Activated CD8-positive, alpha-beta memory T cell treated with anti-CD3 and anti-CD28 coated beads, Interleukin-2, amount 10 ng/mL, durations not matched to agents 7 days and 5 days (primary cell): ENCODE data around the gene SLC47A1. TPM values are rescaled to one million over a fixed set of nuclear protein-coding genes. Genes with fewer than 3 reads are reported as not detected.
"Not testable (repeated sequence)": the region's sequence is repeated elsewhere in the genome, so short reads cannot be mapped to it uniquely, and the experiment has no call there.

Source experiments
- ATAC-seq: fragments of 150-1000 bp; cut with Tn5 transposase; one replicate; pipeline ENCODE4 v1.10.0; 2021; ENCODE audit warnings: moderate library complexity
- CTCF ChIA-PET: fragments of 350-600 bp; sonication (Branson Sonifier 250); formaldehyde crosslinking; loops from one replicate; lab custom pipeline; 2021; ENCODE audit warnings: antibody characterized with exemption; lab: Charles Lee
- DNase-seq: peaks from one replicate; pipeline ENCODE4 v3.0.0-alpha.2; 2020
- H3K27ac Mint-ChIP-seq: one replicate; pipeline ENCODE4 v1.8.0; 2021; ENCODE audit warnings: mild to moderate bottlenecking, mixed read lengths
- H3K27me3 Mint-ChIP-seq: one replicate; pipeline ENCODE4 v1.8.0; 2021; ENCODE audit warnings: mixed read lengths
- H3K36me3 Mint-ChIP-seq: one replicate; pipeline ENCODE4 v1.8.0; 2021; ENCODE audit warnings: mild to moderate bottlenecking, mixed read lengths
- H3K4me1 Mint-ChIP-seq: one replicate; pipeline ENCODE4 v1.8.0; 2021; ENCODE audit warnings: mixed read lengths
- H3K4me3 Mint-ChIP-seq: one replicate; pipeline ENCODE4 v1.8.0; 2021; ENCODE audit warnings: mild to moderate bottlenecking, moderate library complexity, mixed read lengths
- H3K9me3 Mint-ChIP-seq: one replicate; pipeline ENCODE4 v1.8.0; 2022; ENCODE audit warnings: low read depth, mixed read lengths
- total RNA-seq, 2 experiments: library from RNA; stranded (reverse); gene quantifications; one replicate each; pipeline ENCODE4 v1.2.3, GENCODE V29; 2021

The SLC47A1 gene
- under 1 TPM in 1 of 2 experiments, not detected in 1; 0.19 TPM for total RNA-seq

DNA sequence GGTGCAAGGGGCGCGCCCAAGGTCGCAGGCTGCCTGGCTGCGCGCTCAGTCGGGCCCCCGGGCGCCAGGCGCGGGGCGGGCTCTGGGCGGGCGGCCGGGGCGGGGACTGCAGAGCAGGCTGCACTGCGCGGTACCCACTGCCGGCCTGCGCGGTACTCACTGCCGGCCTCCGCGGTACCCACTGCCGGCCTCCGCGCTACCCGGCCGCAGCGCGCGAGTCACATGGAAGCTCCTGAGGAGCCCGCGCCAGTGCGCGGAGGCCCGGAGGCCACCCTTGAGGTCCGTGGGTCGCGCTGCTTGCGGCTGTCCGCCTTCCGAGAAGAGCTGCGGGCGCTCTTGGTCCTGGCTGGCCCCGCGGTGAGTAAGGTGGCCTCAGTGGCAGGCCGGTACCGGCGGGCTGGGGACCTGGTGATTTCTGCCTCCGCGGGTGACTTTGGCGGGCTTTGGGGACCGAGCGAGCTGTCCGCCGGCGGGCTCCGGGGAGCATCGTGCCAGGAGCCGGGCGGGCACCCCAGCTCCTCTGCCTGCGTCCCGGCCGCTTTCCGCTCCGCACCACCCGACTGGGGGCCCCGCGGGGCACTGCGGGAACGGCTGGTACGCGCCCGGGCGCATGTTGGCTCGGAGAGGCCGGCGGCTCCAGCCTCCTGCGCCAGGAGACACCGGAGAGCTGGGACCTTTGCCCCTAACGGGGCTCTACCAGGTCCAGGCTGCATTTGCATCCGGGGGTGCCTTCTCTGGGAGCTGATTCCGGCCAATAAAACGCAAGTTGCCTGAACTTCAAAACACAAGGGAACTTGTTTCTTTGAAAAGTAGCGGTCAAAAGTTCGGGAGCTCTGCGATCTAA lies at the start of gene SLC47A1:
SLC47A1 (plus strand) TSS at position 137 of the 844 bp plus-strand sequence; CDS start at position 223, 86 bp downstream.
- peak within 1 kb of the TSS; percentile 50 for H3K4me3 Mint-ChIP-seq
- no peak for DNase-seq
- peaks cover 13% of the 10 kb centered on the region for H3K4me1 Mint-ChIP-seq
- CTCF ChIA-PET = interaction anchor here (0.7 kb wide), 1 partner anchor 211 kb away, joined by 3 read pairs; no protein-coding TSS in a partner anchor
- H3K27me3 Mint-ChIP-seq = peaks cover 64% of the 10 kb centered on the region
- H3K27ac Mint-ChIP-seq = no peak within 1 kb of the TSS
- no peaks in the 10 kb centered on the region for H3K9me3 Mint-ChIP-seq
- ATAC-seq = peak; percentile 83
- H3K36me3 Mint-ChIP-seq = no peaks in the 10 kb centered on the region

GRCh38 chr17:19485800-19486340 lies 47.8 kb upstream of the SLC47A1 start:
- Mint-ChIP-seq H3K36me3 (no peaks in the 10 kb centered on the region), H3K27me3 (peaks cover 4% of the 10 kb centered on the region), H3K4me1 (no peaks in the 10 kb centered on the region), H3K27ac (no peak overlapping the region), H3K9me3 (no peaks in the 10 kb centered on the region), H3K4me3 (no peak overlapping the region)
- CTCF ChIA-PET = interaction anchor here (0.9 kb wide), 1 partner anchor 15 kb away, joined by 3 read pairs; no protein-coding TSS in a partner anchor
- no peak for DNase-seq
- no peak for ATAC-seq

DNA sequence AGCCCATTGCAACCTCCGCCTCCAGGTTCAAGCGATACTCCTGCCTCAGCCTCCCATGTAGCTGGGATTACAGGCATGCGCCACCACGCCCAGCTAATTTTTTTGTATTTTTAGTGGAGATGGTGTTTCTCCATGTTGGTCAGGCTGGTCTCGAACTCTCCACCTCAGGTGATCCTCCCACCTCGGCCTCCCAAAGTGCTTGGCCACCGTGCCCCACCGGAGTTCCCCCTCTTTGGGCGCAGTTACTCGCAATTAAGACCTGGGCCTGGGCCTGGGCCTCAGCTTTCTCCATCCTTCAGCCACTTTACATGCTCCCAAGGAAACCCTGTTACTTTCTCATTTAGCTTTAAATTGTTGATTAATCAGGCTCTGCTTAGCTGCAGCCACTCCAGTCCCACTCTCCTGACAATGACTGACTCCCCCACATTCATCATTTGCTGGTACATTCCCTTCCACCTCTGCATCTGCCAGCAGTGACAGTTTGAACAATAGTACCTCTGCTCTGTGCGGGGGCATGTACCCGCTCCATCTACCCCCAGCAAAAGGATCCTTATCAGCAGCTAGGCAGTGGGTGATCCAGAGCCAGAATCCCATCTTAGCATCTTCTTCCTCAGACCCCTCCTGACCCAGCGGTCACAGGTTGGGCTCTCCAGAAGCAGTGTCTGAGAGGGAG lies 47.2 kb upstream of the SLC47A1 start:
- Mint-ChIP-seq H3K36me3 (no peaks in the 10 kb centered on the region), H3K4me3 (no peak overlapping the region), H3K4me1 (no peaks in the 10 kb centered on the region), H3K27ac (no peak overlapping the region), H3K9me3 (no peaks in the 10 kb centered on the region), H3K27me3 (peaks cover 4% of the 10 kb centered on the region)
- DNase-seq (no peak), ATAC-seq (no peak)
- CTCF ChIA-PET = interaction anchor here (0.9 kb wide), 1 partner anchor 15 kb away, joined by 3 read pairs; no protein-coding TSS in a partner anchor

GRCh38 chr17:19487024-19487600 lies 46.5 kb upstream of the SLC47A1 start:
- no peaks in the 10 kb centered on the region for H3K9me3 Mint-ChIP-seq
- H3K27me3 Mint-ChIP-seq = peaks cover 4% of the 10 kb centered on the region
- H3K27ac Mint-ChIP-seq = no peak overlapping the region
- H3K4me3 Mint-ChIP-seq = no peak overlapping the region
- no peaks in the 10 kb centered on the region for H3K36me3 Mint-ChIP-seq
- no peak for ATAC-seq
- CTCF ChIA-PET = no interaction called here
- H3K4me1 Mint-ChIP-seq = no peaks in the 10 kb centered on the region
- no peak for DNase-seq

GRCh38 chr17:19492141-19492540 lies 41.5 kb upstream of the SLC47A1 start:
- Mint-ChIP-seq H3K27ac (no peak overlapping the region), H3K36me3 (no peaks in the 10 kb centered on the region), H3K4me3 (no peak overlapping the region), H3K4me1 (no peaks in the 10 kb centered on the region), H3K27me3 (peaks cover 3% of the 10 kb centered on the region), H3K9me3 (no peaks in the 10 kb centered on the region)
- CTCF ChIA-PET = no interaction called here
- DNase-seq (no peak), ATAC-seq (no peak)

DNA sequence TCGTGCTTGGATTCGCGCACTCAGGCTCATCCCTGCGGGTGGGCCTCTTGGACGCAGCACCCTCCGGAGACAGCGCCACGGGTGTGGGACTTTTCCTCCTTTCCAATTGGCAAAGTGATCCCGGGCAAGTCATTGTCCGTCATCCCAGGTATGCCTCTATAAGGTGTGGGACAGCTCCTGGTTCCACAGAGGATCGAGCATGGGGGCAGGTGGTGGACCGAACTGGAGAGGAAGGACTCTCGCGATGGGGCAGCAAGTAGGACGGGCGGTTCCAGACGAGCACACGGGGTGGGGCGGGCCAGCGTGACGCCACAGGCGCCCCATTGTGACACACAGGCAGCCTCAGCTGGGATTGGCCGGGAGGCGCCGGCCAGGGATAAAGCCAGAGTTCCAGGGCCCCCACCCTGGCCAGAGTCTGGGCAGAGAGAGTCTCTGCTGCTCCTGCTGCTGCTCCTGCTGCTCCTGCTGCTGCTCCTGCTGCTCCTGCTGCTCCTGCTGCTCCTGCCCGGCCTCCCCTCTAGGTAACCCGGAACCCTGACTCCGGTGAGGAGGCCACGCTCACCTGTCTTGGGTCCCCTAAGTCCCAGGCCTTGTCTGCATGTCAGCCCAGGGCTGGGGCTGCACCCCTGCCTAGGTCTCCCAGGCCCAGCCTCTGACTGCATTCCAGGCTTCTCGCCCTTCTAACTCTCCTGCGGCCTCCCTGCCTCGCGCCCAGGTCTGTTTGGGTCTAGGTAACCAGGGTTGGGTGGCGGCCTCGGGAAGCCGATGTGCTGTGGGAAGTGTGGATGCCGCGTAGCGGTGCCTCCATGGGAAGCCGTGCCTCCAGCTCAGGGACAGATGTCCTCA lies 38.5 kb upstream of the SLC47A1 start:
- Mint-ChIP-seq H3K27me3 (peaks cover 5% of the 10 kb centered on the region), H3K4me3 (no peak overlapping the region), H3K4me1 (peaks cover 2% of the 10 kb centered on the region), H3K36me3 (no peaks in the 10 kb centered on the region), H3K9me3 (no peaks in the 10 kb centered on the region), H3K27ac (no peak overlapping the region)
- no peak for DNase-seq
- no peak for ATAC-seq
- CTCF ChIA-PET = interaction anchor here (1.6 kb wide), 1 partner anchor 18 kb away, joined by 5 read pairs; no protein-coding TSS in a partner anchor

DNA sequence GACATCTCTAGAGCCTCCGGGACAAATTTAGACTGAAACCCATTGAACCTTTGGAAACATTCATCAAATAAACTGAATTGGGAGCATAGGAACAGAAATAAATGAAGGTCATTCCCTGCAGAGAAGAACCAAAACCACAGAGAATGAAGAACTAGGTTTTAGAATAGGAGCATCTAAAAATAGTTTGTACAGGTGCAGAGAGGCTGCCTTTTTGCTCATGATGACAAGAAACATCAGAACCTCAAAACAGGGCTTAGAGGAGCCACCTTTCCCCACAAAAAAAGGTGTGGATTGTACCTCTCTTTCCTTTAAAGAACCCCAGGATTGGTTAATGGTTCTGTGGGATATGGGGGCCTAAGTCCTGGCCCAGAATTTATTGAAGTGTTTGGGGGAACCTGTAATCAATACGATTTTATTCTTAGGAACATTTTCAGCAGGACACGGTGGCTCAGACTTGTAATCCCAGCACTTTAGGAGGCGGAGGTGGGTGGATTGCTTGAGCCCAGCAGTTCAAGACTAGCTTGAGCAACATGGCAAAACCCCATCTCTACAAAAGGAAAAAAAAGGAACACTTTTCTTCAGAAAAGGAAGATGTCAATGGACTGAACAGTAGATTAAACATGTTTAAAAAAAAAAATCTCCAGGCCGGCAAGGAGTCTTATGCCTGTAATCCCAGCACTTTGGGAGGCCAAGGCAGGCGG lies 37.7 kb upstream of the SLC47A1 start:
- ATAC-seq = no peak
- no peak overlapping the region for H3K27ac Mint-ChIP-seq
- no peaks in the 10 kb centered on the region for H3K9me3 Mint-ChIP-seq
- peaks cover 2% of the 10 kb centered on the region for H3K4me1 Mint-ChIP-seq
- DNase-seq = no peak
- H3K4me3 Mint-ChIP-seq = no peak overlapping the region
- CTCF ChIA-PET = no interaction called here
- no peaks in the 10 kb centered on the region for H3K36me3 Mint-ChIP-seq
- peaks cover 5% of the 10 kb centered on the region for H3K27me3 Mint-ChIP-seq

DNA sequence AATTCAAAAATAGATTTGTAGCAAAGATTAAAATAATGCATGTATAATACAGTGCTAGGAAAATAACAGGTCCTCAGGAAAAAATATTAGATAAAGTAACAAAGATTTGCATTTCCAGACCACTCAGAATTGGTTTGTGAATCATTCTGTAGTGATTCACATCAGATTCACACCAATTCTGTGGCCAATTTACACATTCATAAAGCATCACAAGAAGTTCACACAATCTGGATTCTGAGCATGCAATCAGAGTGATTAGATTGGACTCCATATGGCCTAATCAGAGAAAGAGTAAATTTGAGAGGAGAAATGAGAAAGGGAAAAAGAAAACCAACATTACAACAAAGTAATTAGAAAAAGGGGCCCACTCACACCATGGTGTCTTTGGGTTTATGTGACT lies 36.0 kb upstream of the SLC47A1 start:
- H3K4me3 Mint-ChIP-seq = no peak overlapping the region
- H3K27ac Mint-ChIP-seq = no peak overlapping the region
- peaks cover 5% of the 10 kb centered on the region for H3K4me1 Mint-ChIP-seq
- CTCF ChIA-PET = no interaction called here
- no peak for ATAC-seq
- H3K36me3 Mint-ChIP-seq = no peaks in the 10 kb centered on the region
- no peaks in the 10 kb centered on the region for H3K9me3 Mint-ChIP-seq
- peaks cover 5% of the 10 kb centered on the region for H3K27me3 Mint-ChIP-seq
- DNase-seq = no peak

GRCh38 chr17:19501219-19501618 lies 32.4 kb upstream of the SLC47A1 start:
- Mint-ChIP-seq H3K27ac (peak overlapping the region; percentile 5), H3K36me3 (no peaks in the 10 kb centered on the region), H3K27me3 (peaks cover 14% of the 10 kb centered on the region), H3K9me3 (no peaks in the 10 kb centered on the region), H3K4me1 (peaks cover 9% of the 10 kb centered on the region), H3K4me3 (no peak overlapping the region)
- CTCF ChIA-PET = interaction anchor here (1.1 to 2.3 kb wide), 4 partner anchors 12 to 265 kb away, joined by 3 to 11 read pairs (median 4); no protein-coding TSS in a partner anchor
- no peak for DNase-seq
- ATAC-seq = no peak

DNA sequence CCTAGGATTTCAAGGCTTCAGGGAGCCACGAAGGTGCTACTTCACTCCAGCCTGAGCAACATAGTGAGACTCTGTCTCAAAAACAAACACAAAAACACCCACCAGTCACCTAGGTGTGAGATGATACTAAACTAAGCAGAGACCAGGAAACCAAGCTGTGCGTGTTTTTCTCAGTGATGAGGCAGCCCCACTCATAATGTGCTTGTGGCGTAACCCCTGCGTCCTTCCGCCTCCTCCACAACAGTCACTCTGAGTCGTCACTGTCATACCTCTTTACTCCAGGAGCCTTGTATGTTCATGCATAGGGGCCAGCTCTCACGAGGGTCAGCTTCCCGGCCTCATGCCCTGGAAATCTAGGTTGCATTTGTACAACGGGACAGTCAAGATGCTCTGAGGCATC lies 31.1 kb upstream of the SLC47A1 start:
- H3K4me3 Mint-ChIP-seq = no peak overlapping the region
- H3K4me1 Mint-ChIP-seq = peaks cover 9% of the 10 kb centered on the region
- ATAC-seq = peak; percentile 96
- H3K9me3 Mint-ChIP-seq = no peaks in the 10 kb centered on the region
- peak; percentile 85 for DNase-seq
- peaks cover 13% of the 10 kb centered on the region for H3K27me3 Mint-ChIP-seq
- CTCF ChIA-PET = interaction anchor here (1.4 to 2.2 kb wide), 2 partner anchors 11 to 140 kb away, joined by 5 to 11 read pairs; partner anchors contain the start of gene B9D1
- peak overlapping the region; percentile 17 for H3K27ac Mint-ChIP-seq
- no peaks in the 10 kb centered on the region for H3K36me3 Mint-ChIP-seq

GRCh38 chr17:19505561-19505960 lies 28.1 kb upstream of the SLC47A1 start:
- peaks cover 14% of the 10 kb centered on the region for H3K4me1 Mint-ChIP-seq
- H3K9me3 Mint-ChIP-seq, H3K27ac Mint-ChIP-seq, H3K36me3 Mint-ChIP-seq, DNase-seq, ATAC-seq, H3K4me3 Mint-ChIP-seq, CTCF ChIA-PET: not testable (repeated sequence)
- peaks cover 18% of the 10 kb centered on the region for H3K27me3 Mint-ChIP-seq
